GM23338 (cell line): Measurements from ENCODE around the gene MAPK14. TPM values are rescaled to one million over a fixed set of nuclear protein-coding genes. Genes with fewer than 3 reads are reported as not detected.

Experiments
- ATAC-seq: fragments of 200-7000 bp; cut with Tn5 transposase; 3 replicates; pipeline ENCODE4 v1.9.1; 2020
- DNase-seq: peaks from one replicate; pipeline ENCODE4 v3.0.0-alpha.2; 2015; ENCODE audit warnings: low spot score
- H2AFZ ChIP-seq: fragments of 200-600 bp; sonication (generic); 2 replicates; pipeline ENCODE4 v1.8.0; 2016; ENCODE audit warnings: antibody characterized with exemption, mild to moderate bottlenecking, moderate library complexity
- H3F3A ChIP-seq: fragments of 200-600 bp; sonication (generic); replicated peaks from 2 replicates; pipeline ENCODE4 v1.8.0; 2017; ENCODE audit warnings: antibody characterized with exemption, mixed run types, low read depth
- H3K27ac ChIP-seq: fragments of 200-600 bp; sonication (generic); 2 replicates; pipeline ENCODE4 v1.6.1; 2016; ENCODE audit warnings: low read depth
- H3K27me3 ChIP-seq: fragments of 200-600 bp; sonication (generic); 2 replicates; pipeline ENCODE4 v1.8.0; 2016; ENCODE audit warnings: mild to moderate bottlenecking, mixed run types, moderate library complexity; ENCODE audit not compliant: insufficient read depth
- H3K36me3 ChIP-seq: fragments of 200-600 bp; sonication (generic); 2 replicates; pipeline ENCODE4 v1.8.0; 2016; ENCODE audit warnings: mild to moderate bottlenecking; ENCODE audit not compliant: insufficient read depth
- H3K4me1 ChIP-seq: fragments of 200-600 bp; sonication (generic); 2 replicates; pipeline ENCODE4 v1.8.0; 2016; ENCODE audit warnings: mild to moderate bottlenecking, moderate library complexity; ENCODE audit not compliant: insufficient read depth
- H3K4me2 ChIP-seq: fragments of 200-600 bp; sonication (generic); 2 replicates; pipeline ENCODE4 v1.7.1; 2017; ENCODE audit warnings: mixed run types
- H3K4me3 ChIP-seq: fragments of 200-600 bp; sonication (generic); 2 replicates; pipeline ENCODE4 v1.6.1; 2016; ENCODE audit warnings: mixed run types
- H3K79me2 ChIP-seq: fragments of 200-600 bp; sonication (generic); replicated peaks from 2 replicates; pipeline ENCODE4 v1.8.0; 2017; ENCODE audit warnings: mild to moderate bottlenecking; ENCODE audit not compliant: insufficient read depth
- H3K9me2 ChIP-seq: fragments of 200-600 bp; sonication (generic); 2 replicates; pipeline ENCODE4 v1.8.0; 2017; ENCODE audit not compliant: insufficient read depth
- H4K20me1 ChIP-seq: fragments of 200-600 bp; sonication (generic); replicated peaks from 2 replicates; pipeline ENCODE4 v1.8.0; 2017; ENCODE audit warnings: mild to moderate bottlenecking; ENCODE audit not compliant: insufficient read depth
- H3K27ac Mint-ChIP-seq: 2 replicates; pipeline ENCODE4 v1.8.0; 2020; ENCODE audit warnings: inconsistent platforms, mild to moderate bottlenecking, moderate library complexity, mixed read lengths
- H3K27me3 Mint-ChIP-seq: 3 replicates; pipeline ENCODE4 v1.8.0; 2022; ENCODE audit warnings: low read depth, mild to moderate bottlenecking, moderate library complexity, mixed read lengths, inconsistent platforms; ENCODE audit not compliant: insufficient read depth, poor library complexity
- H3K36me3 Mint-ChIP-seq: 3 replicates; pipeline ENCODE4 v1.8.0; 2021; ENCODE audit warnings: low read depth, mild to moderate bottlenecking, inconsistent platforms, moderate library complexity, mixed read lengths
- H3K4me1 Mint-ChIP-seq: 3 replicates; pipeline ENCODE4 v1.8.0; 2020; ENCODE audit warnings: mild to moderate bottlenecking, inconsistent platforms, mixed read lengths
- H3K4me3 Mint-ChIP-seq: 3 replicates; pipeline ENCODE4 v1.8.0; 2021; ENCODE audit warnings: moderate library complexity, mild to moderate bottlenecking, inconsistent platforms, mixed read lengths
- H3K9me3 Mint-ChIP-seq: 3 replicates; pipeline ENCODE4 v1.8.0; 2020; ENCODE audit warnings: moderate library complexity, mild to moderate bottlenecking, inconsistent platforms, mixed read lengths
- CTCF ChIP-seq, 2 experiments: fragments of 200-600 bp in 1 of 2; sonication (generic) in 1 of 2; conservative IDR thresholded peaks; 2 replicates each; pipeline versions ENCODE4 v1.5.1 to v1.6.1; 2016 to 2017; ENCODE audit warnings: antibody characterized with exemption in 2 of 2, low read depth in 2 of 2, mild to moderate bottlenecking in 2 of 2, moderate library complexity in 1 of 2
- ETS1 ChIP-seq: IDR thresholded peaks from 2 replicates; pipeline ENCODE4 v1.6.1; 2016; ENCODE audit warnings: antibody characterized with exemption
- NANOG ChIP-seq: IDR thresholded peaks from 2 replicates; pipeline ENCODE4 v1.6.1; 2016; ENCODE audit warnings: antibody characterized with exemption, borderline replicate concordance
- POLR2AphosphoS5 ChIP-seq: IDR thresholded peaks from 2 replicates; pipeline ENCODE4 v1.6.1; 2016; ENCODE audit warnings: antibody characterized with exemption, low read depth
- STAT1 ChIP-seq: IDR thresholded peaks from one replicate; pipeline ENCODE4 v1.6.1; 2016; ENCODE audit warnings: antibody characterized with exemption; ENCODE audit not compliant: unreplicated experiment
- ZNF114 ChIP-seq: fragments of 250-450 bp; sonication (Bioruptor Pico); IDR thresholded peaks from 2 replicates; pipeline ENCODE4 v1.5.0; 2020; ENCODE audit warnings: mild to moderate bottlenecking, moderate library complexity
- ZNF331 ChIP-seq: fragments of 250-450 bp; sonication (Bioruptor Pico); IDR thresholded peaks from 2 replicates; pipeline ENCODE4 v1.5.0; 2020; ENCODE audit warnings: low read depth, mild to moderate bottlenecking, moderate library complexity
- ZNF462 ChIP-seq: fragments of 250-450 bp; sonication (Bioruptor Pico); IDR thresholded peaks from 2 replicates; pipeline ENCODE4 v1.5.0; 2020; ENCODE audit warnings: mild to moderate bottlenecking, moderate library complexity
- polyA plus RNA-seq: library from polyadenylated mRNA; unstranded; fragments of >200 nt; fragmentation: Nextera tagmentation; extraction: Ambion mirVana; gene quantifications from 2 replicates; pipeline ENCODE4 v1.2.1, GENCODE V29; 2016
- total RNA-seq: library from RNA; depleted of rRNA; stranded (reverse); fragments of >200 nt; shearing (Covaris generic); gene quantifications from 2 replicates; pipeline ENCODE4 v1.2.3, GENCODE V29; 2014

The MAPK14 gene
- total and polyA plus RNA-seq, 2 experiments from 2014 or later: 8.8 to 44.5 TPM

- Mint-ChIP-seq H3K4me3 (peak within 1 kb of the TSS; percentile 79), H3K9me3 (no peaks in the 10 kb centered on the region), H3K36me3 (no peaks in the 10 kb centered on the region), H3K27ac (no peak within 1 kb of the TSS), H3K4me1 (peaks cover 38% of the 10 kb centered on the region), H3K27me3 (peaks cover 12% of the 10 kb centered on the region)
- peak within 1 kb of the TSS; percentile 60 for H3K4me3 ChIP-seq
- H3K4me1 ChIP-seq: peaks cover 28% of the 10 kb centered on the region
- no peaks in the 10 kb centered on the region for H3K36me3 ChIP-seq
- H3K9me2 ChIP-seq: no peaks in the 10 kb centered on the region
- peaks cover 9% of the 10 kb centered on the region for H3K79me2 ChIP-seq
- H4K20me1 ChIP-seq: no peaks in the 10 kb centered on the region
- no peak within 1 kb of the TSS for H3K27ac ChIP-seq
- H3F3A ChIP-seq: peaks cover 6% of the 10 kb centered on the region; the same call in 1 of the 2 replicates
- DNase-seq (peak; percentile 60), ATAC-seq (peak; percentile 21)
- H3K27me3 ChIP-seq: peaks cover 4% of the 10 kb centered on the region; the same call in 1 of the 2 replicates
- peak within 1 kb of the TSS; percentile 87 for H2AFZ ChIP-seq
- TF ChIP-seq ZNF331 (no peak), STAT1 (no peak), ETS1 (no peak), POLR2AphosphoS5 (no peak), CTCF (conservative IDR thresholded peaks at IDR 0.05; ENCODE audit: low read depth in 2 of 2) (no peak), ZNF462 (CRISPR knock-in tag) (no peak), NANOG (no peak), ZNF114 (CRISPR knock-in tag) (no peak)
- peak within 1 kb of the TSS; percentile 84 for H3K4me2 ChIP-seq
These were observed 3.4 kb upstream of the MAPK14 start, which contains the start of gene SLC26A8 for GRCh38 chr6:36023996-36024795. SLC26A8 (minus strand) TSS chr6:36024641; CDS start chr6:36019707, 4,934 bp downstream.
